HL-60/S4 treated with retinoic acid at 250 ng/mL for 4 days and 3 days (cell line): ENCODE data around the gene CALCA.
"Not testable (repeated sequence)": the region's sequence is repeated elsewhere in the genome, so short reads cannot be mapped to it uniquely, and the experiment has no call there.

Source experiments
- in situ Hi-C: fragments of 300-500 bp; cut with MboI; formaldehyde crosslinking; loops from 2 replicates; pipeline ENCODE4 v1.7.0; 2022; ENCODE audit warnings: low sequenced_read_pairs

Gene CALCA, protein sequence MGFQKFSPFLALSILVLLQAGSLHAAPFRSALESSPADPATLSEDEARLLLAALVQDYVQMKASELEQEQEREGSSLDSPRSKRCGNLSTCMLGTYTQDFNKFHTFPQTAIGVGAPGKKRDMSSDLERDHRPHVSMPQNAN

DNA sequence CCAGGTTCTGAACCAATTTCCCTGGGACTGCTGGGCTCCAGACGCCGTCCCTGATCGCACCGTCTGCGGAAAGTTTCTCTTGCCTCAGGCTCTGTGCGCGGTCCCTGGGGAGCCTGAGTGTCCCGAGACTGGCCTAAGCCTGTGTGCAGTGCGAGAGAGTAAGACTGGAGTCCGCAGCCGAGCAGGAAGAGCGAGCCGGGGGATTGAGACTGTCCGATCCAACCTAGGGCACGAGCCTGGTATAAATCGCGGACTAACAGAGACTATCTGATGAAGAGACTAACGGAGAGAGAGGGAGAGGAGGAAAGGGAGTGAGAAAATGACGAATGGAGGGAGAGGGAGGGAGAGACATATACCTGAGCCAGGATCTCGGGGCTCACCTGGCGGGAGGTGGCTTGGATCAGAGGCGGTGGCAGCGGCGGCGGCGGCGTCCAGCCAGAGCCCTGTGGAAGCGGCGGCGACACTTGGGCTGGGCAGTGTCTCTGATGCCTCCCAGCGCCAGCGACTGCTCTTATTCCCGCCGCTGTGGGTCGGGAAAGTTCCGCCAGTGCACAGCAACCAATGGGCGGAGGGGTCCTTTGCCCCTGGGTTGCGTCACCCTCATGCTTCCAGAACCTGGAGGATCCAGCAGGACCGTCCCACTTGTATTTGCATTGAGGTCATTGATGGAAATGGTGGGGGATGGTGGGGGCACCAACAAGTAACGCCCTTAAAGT is at the start of gene CALCA:
Gene CALCA, minus strand, starts transcription at position 487 of the 716 bp plus-strand sequence. CDS start 1,159 bp downstream, outside the sequence.
- in situ Hi-C loops = no loop called here

DNA sequence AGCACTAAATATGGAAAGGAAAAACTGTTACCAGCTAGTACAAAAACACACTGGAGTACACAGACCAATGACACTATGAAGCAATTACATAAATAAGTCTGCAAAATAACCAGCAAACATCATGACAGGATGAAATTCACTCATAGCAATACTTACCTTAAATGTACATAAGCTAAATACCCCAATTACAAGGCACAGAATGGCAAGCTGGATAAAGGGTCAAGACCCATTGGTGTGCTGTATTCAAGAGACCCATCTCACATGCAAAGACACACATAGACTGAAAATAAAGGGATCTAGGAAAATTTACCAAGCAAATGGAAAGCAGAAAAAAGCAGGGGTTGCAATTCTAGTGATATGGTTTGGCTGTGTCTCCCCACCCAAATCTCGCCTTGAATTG is 44.0 kb upstream of the CALCA start:
- in situ Hi-C loops = no loop called here

DNA sequence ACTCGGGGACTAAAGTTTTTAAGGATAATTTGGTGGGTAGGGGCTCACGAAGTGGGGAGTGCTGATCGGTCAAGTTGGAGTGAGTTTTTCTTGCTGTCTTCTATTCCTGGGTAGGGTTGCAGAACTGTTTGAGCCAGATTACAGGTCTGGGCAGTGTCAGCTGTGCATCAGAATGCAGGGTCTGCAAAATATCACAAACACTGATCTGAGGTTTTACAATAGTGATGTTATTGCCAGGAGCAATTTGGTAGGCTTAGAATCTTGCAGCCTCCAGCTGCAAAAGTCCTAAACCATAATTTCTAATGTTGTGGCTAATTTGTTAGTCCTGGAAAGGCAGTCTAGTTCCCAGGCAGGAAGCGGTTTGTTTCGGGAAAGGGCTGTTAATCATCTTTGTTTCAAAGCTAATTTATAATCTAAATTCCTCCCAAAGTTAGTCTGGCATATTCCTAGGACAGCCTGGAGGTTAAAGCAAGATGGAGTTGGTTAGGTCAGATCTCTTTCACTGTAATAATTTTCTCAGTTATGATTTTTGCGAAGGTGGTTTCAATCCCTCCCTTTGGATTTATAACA is 39.7 kb upstream of the CALCA start:
- in situ Hi-C loops = no loop called here

DNA sequence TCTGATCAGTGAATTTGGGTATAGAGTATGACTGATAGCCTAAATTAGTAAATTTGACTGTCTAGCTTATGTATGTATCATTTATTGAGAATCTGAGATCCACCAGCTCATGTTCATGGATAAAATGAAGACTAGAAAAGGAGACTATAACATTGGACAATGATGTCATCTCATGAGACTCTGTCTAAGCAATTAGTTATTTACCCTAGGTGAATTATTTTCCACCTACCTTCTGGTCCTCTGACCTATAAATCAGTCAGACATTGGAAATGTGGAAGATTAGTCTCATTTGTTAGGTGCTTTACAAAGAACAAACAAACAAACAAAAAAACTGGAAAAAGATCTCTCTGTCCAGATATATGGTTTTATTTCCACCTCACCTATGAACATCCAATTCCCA is 38.7 kb upstream of the CALCA start:
- in situ Hi-C loops = no loop called here

DNA sequence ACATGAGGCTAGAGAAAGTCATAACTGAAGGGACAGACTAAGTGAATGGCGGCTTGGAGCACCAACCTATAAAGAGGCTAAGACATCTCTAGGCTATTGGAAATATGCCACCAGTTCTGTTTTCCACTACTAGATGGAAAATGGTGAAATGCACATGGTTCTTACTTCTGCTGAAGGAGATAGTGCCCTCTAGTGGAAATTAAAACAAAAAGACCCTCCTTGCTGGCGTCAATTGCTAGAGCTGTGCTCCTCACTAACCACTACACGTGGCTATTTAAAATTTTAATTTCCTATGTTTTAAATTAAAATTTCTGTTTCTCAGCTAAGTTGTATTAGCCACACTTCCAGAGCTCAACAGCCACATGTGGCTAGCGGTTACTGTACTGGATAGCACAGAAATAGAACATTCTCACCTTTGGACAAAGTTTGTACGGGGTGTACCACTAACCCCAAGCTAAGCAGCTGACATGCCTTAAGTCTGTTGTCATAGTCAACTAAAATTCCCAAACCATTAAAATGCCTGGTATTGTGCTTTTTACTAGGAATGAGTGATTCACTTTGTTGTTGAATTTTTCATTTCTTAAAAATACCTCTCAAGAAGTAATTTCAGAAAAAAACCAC is 34.1 kb upstream of the CALCA start:
- in situ Hi-C loops = no loop called here

DNA sequence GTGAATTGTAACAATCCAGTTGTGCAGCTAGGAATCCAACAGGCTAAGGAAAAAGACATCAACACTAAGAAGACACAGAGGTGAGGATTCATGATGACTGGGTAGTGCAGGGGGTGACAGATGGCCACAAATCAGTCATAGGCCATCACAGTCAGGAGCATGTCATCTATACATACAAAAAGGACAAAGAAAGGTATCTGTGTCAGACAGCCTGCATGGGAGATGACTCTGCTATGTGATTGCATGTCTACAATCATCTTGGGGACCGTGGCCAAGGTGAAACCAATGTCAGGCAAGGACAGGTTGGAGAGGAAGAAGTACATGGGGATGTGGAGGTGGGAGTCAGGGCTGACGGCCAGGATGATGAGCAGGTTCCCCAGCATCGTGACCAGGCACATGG is 16.0 kb upstream of the CALCA start:
- in situ Hi-C loops = not testable (repeated sequence)

DNA sequence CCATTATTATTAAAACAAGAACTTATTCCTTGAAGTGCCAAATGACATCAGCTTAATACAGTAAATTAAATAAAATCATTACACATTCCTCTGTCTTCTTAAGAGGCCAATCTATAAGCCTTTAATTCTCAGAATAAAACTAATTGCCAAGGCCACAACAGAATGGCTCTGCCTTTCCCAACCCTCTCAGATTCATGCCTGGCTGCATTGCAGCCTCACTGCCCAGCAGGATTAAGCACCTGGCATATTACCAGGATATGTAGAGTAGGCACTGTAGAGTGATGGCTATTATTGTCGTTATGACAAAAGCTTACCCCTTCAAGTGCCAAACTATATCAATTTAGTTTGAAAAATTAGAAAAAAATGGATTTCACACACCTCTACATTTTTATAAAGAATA is 9.4 kb upstream of the CALCA start:
- in situ Hi-C loops = no loop called here

DNA sequence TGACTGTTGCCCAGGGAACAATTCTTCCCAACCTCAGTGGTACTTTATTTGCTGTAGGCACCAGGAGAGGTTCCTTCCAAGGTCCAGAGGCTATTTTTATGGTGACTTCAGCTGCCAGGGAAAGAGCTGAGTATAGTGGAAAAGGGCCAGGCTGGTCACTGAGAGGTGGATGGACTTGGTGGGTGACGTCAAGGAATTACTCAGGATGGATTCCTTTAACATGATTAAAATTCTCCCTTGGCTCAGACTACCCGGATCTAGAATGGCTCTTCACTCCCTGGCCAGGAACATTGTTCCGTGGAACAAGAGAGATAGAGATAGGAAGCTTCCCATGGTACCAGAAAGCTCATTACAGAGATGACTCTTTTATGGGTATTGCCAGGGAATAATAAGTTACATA is 8.7 kb upstream of the CALCA start:
- in situ Hi-C loops = no loop called here

DNA sequence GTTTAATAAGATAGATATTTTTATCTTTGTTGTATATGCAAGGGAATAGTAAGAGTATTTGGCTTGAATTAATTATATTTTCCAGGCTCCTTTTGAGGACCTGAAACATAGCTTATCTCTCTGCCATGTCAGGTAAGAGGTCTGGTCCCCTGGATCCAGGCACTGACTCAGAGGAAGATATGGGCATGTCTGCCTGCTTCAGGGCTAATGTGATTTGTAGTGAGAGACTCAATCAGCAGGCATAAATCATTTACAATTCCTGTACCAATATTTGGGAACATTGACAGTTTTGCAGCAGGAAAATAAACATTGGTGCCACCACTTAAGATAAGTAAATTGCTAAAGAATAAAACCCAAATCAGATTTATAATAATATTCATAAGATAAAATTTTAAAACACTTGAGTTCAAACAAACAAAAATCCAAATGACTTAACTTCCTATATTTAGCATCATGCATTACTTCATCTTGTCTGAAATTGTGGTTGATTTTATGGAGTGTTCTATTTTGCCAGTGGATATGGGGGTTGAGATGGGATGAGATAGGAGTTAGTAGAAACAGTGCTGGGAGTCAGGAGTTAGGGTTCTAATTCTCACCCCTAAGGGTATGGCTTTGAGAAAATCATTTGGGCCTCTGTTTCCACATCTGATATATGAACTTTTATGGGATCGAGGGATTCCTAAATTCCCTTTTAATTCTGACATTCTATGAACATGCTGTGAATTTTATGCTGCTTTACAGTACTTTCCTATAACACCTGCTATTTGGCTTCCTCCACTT is 5.1 kb upstream of the CALCA start:
- in situ Hi-C loops = no loop called here

DNA sequence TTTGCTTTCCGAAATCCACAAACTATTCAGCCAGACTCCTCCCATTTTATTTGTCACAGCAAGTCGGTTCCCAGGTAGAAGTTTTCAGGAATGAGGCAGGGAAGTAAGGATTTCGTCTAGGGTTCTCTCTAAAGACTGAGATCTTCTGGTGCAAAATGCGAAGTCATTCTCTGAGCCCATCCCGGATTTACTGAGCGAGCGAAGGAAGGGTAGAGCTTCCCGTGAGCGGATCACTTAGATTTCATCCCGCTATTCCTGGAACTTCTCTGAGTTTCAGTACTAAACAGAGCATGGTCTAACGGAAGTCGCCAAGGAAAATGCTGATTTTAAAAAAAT is 3.1 kb upstream of the CALCA start:
- in situ Hi-C loops = no loop called here

DNA sequence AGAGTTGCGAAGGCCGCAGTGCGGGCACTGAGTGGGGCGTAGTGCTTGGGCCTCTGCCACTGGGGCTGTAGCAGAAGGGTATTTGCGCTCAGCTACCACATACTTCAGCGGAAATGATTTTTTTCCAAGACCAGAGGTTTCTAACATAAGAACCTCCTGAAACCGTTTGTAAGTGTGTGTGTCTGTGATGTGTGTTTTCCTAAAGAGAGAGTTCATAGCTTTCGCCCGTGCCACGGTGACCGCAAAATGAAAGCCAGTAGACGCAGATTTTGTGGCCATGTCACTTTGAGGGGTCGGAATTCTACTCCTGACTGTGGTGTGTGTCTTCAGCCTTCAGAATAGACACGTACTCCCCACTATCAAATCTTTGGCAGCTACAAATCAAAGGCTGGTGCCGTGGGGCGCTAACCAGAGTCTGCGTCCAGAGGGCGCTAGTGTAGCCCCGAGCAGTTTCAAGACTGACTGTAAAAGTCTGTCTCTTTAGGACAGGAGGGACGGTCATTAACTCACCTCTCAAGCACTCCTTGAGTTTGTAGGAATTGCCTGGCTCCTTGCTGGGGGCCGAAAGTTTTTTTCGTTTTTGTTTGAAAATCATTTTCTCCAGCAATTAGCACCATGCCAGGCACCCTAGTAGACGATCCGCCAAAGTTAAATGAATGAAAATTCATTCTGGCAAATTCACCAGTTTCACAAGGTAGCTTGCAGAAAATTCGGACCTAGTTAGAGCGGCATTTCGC is 2.5 kb upstream of the CALCA start:
- in situ Hi-C loops = no loop called here

DNA sequence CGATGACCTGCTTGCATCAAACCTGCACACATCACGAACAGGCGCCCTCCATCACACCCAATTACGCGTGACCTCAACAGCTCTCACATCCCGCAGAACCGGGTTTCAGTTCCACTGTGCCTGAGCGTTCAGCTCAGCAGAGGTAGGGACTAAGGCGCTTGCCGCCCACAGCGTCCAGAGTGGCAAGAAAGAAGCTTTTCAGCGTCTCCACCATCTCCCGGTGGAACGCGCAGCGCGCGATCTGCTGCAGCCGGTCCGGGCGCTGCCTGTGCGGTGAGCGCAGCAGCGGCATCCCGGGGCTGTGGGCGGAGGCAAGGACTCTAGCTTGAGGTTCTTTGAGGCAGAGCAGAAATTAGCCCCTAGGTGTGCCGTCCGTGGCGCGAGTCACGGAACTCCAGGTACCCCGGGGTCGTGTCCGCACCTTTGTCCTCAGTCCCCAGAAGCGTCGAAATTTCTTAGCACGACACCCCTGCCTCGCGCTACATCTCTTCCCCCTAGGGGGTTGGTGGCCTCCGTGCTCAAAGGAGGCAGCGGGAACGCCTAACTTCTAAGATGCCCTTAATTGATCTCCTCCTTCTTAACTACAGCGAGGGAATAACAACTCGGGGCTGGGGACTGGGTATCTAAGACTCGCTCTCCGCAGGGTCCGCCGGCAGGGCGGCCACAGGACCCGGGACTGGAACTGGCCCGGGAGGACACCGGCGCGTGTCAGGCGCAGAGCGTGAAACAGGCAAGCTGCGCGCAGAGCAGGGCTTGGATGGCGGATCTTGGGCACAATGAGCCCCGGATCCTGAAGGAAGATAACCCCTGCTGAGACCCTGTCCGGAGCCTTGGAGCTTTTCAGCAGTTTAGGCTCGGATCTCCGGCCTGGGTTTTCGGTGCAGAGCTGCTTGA is 1.7 kb upstream of the CALCA start:
- in situ Hi-C loops = no loop called here

DNA sequence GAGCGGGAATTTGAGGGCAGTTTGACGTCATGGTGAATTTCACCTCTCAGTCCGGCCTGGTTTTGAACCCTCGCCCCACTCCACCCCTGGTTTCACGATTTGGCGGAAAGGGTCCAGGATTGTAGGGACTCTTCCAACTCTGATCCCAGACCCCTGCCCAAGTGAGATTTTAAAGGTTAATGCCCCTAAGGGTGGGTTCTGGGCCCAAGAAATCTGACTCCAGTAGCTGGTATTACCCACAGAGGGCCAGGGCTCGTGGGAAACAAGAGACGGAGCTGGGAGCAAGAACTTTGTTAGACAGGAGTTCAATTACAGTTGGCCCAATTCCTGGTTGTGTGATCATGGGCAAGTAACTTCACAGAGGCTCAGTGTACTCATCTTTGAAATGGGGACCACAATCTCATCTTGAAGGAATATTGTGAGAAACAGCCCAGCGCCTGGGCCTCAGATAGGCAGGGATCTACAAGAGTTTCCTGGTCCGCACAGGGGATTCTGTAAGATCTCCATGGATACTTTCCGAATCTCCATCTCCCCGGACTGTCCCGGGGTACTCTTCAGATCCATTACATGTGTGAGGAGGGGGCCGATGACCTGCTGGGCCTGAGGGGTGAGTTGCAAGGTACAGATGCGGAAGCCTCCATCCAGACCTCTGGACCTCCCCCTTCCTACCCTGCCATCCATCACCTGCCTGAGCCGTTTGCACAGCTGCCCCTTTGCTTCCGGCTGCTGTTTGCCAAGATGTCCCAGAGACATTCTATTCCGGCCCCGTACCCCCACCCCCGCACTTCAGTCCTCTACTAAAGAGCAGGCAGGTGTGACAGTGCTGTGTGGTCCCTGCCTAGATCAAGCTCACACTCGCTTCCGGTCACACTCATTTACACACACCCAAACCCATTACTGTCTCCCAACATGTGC is 687 bp upstream of the CALCA start:
- in situ Hi-C loops = no loop called here

DNA sequence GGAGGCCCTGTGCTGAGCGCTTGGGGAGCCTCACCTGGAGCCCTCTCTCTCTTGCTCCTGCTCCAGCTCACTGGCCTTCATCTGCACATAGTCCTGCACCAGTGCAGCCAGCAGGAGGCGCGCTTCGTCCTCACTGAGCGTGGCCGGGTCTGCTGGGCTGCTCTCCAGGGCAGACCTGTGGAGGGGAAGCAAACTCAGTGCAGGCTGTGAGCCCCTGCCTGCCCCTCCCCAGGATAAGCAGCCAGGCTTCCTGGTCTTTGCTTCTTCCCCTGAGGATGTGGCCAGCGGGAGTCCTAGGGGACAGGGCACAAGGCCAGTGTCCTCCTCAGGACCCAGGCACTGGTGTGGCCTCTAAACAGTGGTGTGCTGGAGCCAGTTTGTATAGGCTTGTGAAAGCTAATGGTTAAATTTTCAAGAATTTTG is 2.2 kb downstream of the CALCA start:
- in situ Hi-C loops = no loop called here

DNA sequence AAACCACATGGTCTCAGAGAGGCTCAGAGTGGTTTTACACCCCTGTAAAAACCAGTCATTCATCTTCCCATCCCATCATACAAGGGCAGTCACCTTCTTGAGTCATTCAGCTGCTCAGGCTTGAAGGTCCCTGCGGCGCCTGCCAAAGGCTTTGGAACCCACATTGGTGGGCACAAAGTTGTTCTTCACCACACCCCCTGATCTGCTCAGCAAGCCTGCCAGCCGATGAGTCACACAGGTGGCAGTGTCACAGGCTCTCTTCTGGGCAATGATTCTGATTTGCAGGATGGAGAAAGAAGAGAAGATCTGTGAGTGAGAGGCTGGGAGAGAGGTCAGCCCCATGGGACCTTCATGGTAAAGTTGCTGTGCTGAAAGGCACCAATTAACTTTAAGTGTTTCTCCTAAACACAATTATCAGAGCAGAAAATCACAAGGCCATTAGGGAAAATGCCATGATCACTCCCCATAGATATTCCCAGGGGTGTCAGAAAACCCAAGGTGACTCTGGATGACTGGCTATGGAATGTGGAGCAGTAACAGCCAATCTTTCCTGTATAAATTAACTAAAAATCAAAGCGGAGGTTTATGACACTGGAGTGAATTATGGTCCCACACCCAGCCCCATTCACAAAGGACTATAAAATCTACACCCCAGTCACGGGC is 4.4 kb downstream of the CALCA start:
- in situ Hi-C loops = no loop called here

DNA sequence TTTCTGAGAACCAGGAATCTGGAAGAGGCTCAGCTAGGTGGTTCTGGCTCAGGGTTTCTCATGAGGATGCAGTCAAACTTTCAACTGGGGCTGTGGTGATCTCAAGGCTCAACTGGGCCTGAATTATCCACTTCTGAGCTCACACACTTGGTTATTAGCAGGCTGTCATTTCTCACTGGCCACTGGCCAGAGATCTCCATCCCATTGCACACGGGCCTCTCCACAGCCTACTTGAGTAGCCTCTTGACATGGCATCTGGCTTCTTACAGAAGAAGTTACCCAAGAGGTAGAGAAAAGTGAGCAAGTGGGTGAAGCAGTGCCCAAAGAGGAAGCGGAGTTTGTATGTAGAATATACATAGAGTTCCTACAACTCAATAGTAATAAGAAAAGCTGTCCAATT is 16.0 kb downstream of the CALCA start:
- in situ Hi-C loops = no loop called here

DNA sequence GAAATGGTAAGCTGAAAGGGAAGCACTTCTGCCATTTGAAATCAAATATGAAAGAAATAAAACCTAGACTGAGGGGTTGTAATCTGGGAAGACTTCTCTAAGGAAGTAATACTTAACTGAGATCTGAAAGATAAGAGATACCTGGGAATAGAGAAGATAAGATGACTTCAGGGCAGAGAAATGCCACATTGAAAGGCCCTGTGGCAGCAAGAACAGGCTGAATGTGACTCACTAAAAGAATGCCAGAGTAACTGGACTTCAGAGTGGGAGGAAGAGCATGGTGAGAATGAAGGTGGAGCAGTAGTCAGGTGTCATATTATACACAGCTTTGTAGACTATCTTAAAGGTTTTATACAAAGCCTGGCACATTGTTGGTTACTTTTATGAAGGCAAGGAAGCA is 17.6 kb downstream of the CALCA start:
- in situ Hi-C loops = no loop called here

DNA sequence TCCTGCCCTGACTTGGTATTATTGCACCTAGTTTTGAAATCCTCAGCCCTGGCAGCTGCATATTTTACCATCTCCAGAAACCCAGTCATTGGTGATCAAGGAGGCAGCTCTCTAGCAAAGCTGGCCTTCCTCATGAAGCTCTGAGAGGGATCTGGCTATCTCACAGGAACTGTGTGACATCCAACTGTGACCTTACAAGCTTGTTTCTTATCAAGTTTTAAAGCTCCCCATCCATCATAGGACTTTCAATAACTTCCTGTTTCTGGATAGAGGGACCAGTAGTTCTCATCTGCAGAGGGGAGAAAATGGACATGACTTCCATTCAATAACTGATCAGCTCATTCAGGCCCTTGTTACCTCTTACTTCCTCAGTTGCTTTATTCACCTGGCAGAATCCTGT is 18.2 kb downstream of the CALCA start:
- in situ Hi-C loops = no loop called here
